ENCODE measurements around the gene PPARG. TPM values are rescaled to one million over a fixed set of nuclear protein-coding genes. Genes with fewer than 3 reads are reported as not detected.

Gene PPARG
- total and polyA plus RNA-seq, 2 of the 13 experiments (the other 11 are each of a cell fraction or from before 2014, with no cell fraction given), result 13.9 to 58.3 TPM

DNA sequence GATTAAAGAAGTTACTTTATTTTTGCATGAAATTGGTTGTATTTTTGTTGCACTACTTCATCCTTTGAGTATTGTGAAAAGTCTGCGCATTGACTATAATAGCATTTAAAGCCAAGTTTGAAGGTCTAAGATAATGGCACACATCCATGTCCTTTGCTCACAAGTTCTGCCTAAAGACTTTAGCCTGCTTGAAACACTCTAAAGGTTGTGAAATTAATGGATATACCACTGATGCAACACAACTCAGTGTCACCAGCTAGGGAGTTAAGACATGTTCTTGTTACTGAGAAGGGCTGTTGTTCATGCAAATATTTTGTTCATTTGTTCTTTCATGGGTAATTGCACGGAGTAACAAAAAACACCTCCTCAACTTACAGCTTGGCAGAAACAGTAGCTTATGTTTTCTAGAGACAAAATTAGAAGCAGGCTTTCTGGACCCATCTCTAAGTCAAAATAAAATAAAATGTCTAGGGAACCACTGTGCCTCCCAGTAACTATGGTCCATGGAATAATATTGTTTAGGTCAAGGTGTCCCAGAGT is 83.9 kb downstream of the PPARG start (continued):
- TF ChIP-seq ZNF891 (CRISPR knock-in tag; IDR thresholded peaks at IDR 0.05) (no peak), YEATS4 (CRISPR knock-in tag; IDR thresholded peaks at IDR 0.05; ENCODE audit: borderline replicate concordance) (no peak), EZH2 (conservative IDR thresholded peaks at IDR 0.05; ENCODE audit: low read depth, low read length) (no peak)
- TF ChIP-seq, protein P1, sequence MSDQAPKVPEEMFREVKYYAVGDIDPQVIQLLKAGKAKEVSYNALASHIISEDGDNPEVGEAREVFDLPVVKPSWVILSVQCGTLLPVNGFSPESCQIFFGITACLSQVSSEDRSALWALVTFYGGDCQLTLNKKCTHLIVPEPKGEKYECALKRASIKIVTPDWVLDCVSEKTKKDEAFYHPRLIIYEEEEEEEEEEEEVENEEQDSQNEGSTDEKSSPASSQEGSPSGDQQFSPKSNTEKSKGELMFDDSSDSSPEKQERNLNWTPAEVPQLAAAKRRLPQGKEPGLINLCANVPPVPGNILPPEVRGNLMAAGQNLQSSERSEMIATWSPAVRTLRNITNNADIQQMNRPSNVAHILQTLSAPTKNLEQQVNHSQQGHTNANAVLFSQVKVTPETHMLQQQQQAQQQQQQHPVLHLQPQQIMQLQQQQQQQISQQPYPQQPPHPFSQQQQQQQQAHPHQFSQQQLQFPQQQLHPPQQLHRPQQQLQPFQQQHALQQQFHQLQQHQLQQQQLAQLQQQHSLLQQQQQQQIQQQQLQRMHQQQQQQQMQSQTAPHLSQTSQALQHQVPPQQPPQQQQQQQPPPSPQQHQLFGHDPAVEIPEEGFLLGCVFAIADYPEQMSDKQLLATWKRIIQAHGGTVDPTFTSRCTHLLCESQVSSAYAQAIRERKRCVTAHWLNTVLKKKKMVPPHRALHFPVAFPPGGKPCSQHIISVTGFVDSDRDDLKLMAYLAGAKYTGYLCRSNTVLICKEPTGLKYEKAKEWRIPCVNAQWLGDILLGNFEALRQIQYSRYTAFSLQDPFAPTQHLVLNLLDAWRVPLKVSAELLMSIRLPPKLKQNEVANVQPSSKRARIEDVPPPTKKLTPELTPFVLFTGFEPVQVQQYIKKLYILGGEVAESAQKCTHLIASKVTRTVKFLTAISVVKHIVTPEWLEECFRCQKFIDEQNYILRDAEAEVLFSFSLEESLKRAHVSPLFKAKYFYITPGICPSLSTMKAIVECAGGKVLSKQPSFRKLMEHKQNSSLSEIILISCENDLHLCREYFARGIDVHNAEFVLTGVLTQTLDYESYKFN (CRISPR knock-in tag; conservative IDR thresholded peaks at IDR 0.05), result no peak
- TF ChIP-seq, protein P2, sequence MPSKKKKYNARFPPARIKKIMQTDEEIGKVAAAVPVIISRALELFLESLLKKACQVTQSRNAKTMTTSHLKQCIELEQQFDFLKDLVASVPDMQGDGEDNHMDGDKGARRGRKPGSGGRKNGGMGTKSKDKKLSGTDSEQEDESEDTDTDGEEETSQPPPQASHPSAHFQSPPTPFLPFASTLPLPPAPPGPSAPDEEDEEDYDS (CRISPR knock-in tag; IDR thresholded peaks at IDR 0.05), result no peak

DNA sequence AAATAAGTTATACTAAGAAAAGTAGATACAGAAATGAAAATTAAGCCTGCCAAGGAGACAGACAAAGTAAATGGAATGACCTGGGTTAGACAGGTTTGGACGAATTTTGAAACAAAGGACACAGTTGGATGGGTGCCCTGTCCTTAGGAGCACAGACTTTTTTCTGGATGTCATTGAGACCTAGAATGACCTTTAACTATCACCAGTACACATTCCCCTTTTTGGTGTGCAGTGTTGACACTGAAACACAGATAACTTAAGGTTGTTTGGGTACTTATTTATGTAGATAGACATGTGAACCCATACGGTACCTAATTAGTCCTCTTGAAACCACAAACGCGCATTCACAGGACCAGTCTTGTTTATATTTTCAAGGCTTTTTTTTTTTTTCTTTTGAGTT is 86.7 kb downstream of the PPARG start:
- DNase-seq (ENCODE audit: low spot score), result no peak
- H3K4me1 ChIP-seq (ENCODE audit: insufficient read depth, low read length), result peaks cover 29% of the 10 kb centered on the region; the same call in 1 of the 2 replicates
- FAIRE-seq, result no peak
- TF ChIP-seq, protein P3, sequence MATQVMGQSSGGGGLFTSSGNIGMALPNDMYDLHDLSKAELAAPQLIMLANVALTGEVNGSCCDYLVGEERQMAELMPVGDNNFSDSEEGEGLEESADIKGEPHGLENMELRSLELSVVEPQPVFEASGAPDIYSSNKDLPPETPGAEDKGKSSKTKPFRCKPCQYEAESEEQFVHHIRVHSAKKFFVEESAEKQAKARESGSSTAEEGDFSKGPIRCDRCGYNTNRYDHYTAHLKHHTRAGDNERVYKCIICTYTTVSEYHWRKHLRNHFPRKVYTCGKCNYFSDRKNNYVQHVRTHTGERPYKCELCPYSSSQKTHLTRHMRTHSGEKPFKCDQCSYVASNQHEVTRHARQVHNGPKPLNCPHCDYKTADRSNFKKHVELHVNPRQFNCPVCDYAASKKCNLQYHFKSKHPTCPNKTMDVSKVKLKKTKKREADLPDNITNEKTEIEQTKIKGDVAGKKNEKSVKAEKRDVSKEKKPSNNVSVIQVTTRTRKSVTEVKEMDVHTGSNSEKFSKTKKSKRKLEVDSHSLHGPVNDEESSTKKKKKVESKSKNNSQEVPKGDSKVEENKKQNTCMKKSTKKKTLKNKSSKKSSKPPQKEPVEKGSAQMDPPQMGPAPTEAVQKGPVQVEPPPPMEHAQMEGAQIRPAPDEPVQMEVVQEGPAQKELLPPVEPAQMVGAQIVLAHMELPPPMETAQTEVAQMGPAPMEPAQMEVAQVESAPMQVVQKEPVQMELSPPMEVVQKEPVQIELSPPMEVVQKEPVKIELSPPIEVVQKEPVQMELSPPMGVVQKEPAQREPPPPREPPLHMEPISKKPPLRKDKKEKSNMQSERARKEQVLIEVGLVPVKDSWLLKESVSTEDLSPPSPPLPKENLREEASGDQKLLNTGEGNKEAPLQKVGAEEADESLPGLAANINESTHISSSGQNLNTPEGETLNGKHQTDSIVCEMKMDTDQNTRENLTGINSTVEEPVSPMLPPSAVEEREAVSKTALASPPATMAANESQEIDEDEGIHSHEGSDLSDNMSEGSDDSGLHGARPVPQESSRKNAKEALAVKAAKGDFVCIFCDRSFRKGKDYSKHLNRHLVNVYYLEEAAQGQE (IDR thresholded peaks at IDR 0.05; ENCODE audit: borderline replicate concordance in 1 of 2, low read depth in 1 of 2, low read length in 2 of 2), result no peak
- no peak for TF ChIP-seq ZNF724P (CRISPR knock-in tag; IDR thresholded peaks at IDR 0.05; ENCODE audit: borderline replicate concordance)
- TF ChIP-seq, protein P4, sequence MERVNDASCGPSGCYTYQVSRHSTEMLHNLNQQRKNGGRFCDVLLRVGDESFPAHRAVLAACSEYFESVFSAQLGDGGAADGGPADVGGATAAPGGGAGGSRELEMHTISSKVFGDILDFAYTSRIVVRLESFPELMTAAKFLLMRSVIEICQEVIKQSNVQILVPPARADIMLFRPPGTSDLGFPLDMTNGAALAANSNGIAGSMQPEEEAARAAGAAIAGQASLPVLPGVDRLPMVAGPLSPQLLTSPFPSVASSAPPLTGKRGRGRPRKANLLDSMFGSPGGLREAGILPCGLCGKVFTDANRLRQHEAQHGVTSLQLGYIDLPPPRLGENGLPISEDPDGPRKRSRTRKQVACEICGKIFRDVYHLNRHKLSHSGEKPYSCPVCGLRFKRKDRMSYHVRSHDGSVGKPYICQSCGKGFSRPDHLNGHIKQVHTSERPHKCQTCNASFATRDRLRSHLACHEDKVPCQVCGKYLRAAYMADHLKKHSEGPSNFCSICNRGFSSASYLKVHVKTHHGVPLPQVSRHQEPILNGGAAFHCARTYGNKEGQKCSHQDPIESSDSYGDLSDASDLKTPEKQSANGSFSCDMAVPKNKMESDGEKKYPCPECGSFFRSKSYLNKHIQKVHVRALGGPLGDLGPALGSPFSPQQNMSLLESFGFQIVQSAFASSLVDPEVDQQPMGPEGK (CRISPR knock-in tag; IDR thresholded peaks at IDR 0.05), result no peak

More for the DNA sequence above, 86.7 kb downstream of the PPARG start:
- H2AFZ ChIP-seq (ENCODE audit: low read length), result no peak overlapping the region
- ChIA-PET CTCF (ENCODE audit: low intra/inter-chr PET ratio, low total read pairs) (no interaction called here), POLR2A (no interaction called here)
- intact Hi-C loops (cut with micrococcal nuclease; ENCODE audit: unreplicated experiment) (no loop called here), in situ Hi-C loops (cut with HindIII; ENCODE audit: extremely low pct_ligation_motif_present, low pct_unique_long_range_greater_than_20kb) (no loop called here)
- no peak for ATAC-seq
- no peak overlapping the region for H3K4me2 ChIP-seq (ENCODE audit: low read depth, low read length)
- 85% methylated on average over 4 of the region's 4 CpGs for WGBS (ENCODE audit: low lambda C conversion rate)
- H3K4me3 ChIP-seq (replicated peaks in 1 of 3; ENCODE audit: insufficient read depth in 1 of 3, low read depth in 2 of 3, low read length in 3 of 3), result no peak overlapping the region
- no peaks in the 10 kb centered on the region for H3K9me3 ChIP-seq (ENCODE audit: low read length)
- no TSS peak for BruUV-seq (replicated peaks)
- H3K27ac ChIP-seq (ENCODE audit: extremely low read length, insufficient read depth, low read length), result no peak overlapping the region
- H3K9ac ChIP-seq (ENCODE audit: insufficient read depth, low read depth, low read length), result no peak overlapping the region
- H4K20me1 ChIP-seq (ENCODE audit: insufficient read depth, low read length), result no peaks in the 10 kb centered on the region
- no peaks in the 10 kb centered on the region for H3K79me2 ChIP-seq (ENCODE audit: insufficient read depth, low read length)
- H3K27me3 ChIP-seq (ENCODE audit: control insufficient read depth in 1 of 2, insufficient read depth in 2 of 2, low read length in 2 of 2), result no peaks in the 10 kb centered on the region
- peaks cover 0 to 11% of the 10 kb centered on the region in 2 experiments; a peak in 1 of 5 replicates for H3K36me3 ChIP-seq (replicated peaks in 1 of 2; ENCODE audit: control insufficient read depth in 1 of 2, insufficient read depth in 2 of 2, low read length in 2 of 2)

All from HepG2 (cell line).